Activated effector memory CD4-positive, alpha-beta T cell treated with anti-CD3 and anti-CD28 coated beads, Interleukin-2, amount 50 U/mL, for 16 hours (primary cell): ENCODE results near the gene HBD.
"Not testable (repeated sequence)": the region's sequence is repeated elsewhere in the genome, so short reads cannot be mapped to it uniquely, and the experiment has no call there.

ENCODE experiments used
- DNase-seq: peaks from one replicate; pipeline ENCODE4 v3.0.0-alpha.2; 2020

The HBD gene

DNA sequence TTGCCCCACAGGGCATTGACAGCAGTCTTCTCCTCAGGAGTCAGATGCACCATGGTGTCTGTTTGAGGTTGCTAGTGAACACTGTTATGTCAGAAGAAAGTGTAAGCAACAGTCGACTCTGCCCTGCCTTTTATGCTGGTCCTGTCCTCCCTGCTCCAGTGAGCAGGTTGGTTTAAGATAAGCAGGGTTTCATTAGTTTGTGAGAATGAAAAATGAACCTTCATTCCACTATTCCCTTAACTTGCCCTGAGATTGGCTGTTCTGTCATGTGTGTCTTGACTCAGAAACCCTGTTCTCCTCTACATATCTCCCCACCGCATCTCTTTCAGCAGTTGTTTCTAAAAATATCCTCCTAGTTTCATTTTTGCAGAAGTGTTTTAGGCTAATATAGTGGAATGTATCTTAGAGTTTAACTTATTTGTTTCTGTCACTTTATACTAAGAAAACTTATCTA is at the start of gene HBD:
Gene HBD (minus strand): TSS at position 103 of the 454 bp plus-strand sequence. CDS start 50 bp downstream, at position 53.
- DNase-seq: no peak

DNA sequence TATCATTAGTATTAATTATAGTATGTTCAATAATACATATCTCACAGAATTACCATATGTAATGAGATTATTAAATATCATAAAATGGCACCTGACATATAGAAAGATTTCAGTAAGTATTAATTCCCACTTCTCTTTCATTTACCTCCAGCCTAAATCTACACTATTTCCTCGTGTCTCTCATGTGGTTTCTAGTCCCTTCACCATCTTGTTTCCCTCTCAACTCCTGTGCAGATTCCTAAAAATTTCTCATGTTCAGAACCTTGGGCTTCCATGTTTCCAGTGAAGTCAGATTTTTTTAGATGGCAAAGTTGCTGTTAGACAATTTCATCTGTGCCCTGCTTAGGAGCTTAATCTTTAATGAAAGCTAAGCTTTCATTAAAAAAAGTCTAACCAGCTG is 49.6 kb upstream of the HBD start:
- no peak for DNase-seq

DNA sequence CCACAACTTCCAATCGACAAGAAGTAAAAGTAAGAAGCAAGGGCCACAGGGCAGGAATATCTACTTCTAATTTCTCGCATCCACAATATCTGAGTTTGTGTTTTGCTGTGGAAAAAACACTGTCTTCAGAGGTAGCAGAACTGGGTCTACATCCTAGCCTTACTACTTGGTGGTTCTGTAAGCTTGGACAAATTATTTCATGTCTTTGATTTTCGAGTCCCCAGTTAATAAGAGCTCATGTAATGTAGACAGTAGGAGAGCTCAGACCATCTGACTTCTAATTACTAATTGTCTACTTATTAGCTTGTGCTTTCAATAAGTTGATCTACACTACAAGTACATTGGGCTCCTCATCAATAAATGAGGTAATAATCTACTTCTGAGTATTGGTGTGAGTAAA is 48.8 kb upstream of the HBD start:
- no peak for DNase-seq

DNA sequence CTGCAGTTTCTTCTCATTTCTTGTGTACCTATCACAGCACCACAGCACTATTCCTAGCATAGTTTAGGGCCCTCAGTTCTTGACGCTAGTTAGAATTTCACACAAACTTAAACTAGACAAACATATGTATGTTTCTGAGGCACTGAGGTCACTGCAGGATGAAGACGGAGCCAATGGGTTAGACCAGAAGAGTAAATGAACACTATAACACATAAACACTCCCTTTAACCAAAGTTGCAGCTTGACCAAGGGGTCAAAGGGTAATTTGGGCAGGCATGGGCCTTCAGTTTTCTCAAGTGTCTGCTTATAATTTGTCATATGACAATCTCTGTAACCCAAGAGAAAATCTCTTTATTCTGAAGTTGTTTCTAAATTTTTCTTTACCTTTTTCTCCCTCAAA is 48.3 kb upstream of the HBD start:
- DNase-seq: no peak

DNA sequence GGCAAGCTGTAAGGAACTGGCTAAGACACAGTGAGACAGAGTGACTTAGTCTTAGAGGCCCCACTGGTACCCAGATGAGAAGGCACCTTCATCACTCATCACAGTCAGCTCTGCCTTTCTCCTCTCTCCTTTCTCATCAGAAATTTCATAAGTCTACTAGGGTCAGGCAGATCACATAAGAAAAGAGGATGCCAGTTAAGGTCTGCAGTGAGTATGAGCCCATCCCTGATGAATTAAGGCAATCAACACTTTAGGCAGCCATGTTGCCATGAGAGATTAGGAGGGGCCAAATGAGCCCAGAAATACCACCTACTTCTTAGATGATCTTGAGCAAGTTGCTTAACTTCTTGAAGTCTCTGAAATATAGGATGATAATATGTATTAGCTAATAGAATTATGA is 47.3 kb upstream of the HBD start:
- DNase-seq: no peak

DNA sequence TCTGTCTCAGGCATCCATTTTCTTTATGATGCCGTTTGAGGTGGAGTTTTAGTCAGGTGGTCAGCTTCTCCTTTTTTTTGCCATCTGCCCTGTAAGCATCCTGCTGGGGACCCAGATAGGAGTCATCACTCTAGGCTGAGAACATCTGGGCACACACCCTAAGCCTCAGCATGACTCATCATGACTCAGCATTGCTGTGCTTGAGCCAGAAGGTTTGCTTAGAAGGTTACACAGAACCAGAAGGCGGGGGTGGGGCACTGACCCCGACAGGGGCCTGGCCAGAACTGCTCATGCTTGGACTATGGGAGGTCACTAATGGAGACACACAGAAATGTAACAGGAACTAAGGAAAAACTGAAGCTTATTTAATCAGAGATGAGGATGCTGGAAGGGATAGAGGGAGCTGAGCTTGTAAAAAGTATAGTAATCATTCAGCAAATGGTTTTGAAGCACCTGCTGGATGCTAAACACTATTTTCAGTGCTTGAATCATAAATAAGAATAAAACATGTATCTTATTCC is 46.4 kb upstream of the HBD start:
- DNase-seq: no peak

DNA sequence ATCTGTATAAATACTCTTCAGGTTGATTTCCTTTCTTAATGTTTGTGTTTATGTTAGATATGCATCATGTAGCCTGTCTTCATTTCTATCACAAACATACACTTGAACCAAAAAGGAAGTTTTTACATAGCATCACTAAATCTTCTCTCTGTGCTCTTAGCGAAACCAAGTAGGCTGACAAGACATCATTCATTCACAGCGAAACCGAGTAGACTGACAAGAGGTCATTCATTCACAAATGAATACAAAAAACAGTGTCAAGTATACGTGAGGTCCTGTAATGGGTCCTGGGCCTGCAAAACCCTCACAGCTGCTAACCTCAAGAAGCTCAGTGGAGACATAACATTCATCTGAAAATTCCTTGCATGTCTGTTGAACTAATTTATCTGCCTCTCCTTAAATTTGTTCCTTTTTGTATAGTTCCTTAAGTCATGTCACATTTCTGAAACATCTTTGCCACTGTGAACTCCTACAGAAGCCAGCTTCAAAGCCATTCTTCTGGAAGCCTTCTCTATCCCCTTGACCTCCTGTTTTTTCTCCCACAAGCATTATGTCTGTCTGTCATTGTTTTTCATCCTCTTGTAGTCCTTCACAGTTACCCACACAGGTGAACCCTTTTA is 45.3 kb upstream of the HBD start:
- DNase-seq: no peak

DNA sequence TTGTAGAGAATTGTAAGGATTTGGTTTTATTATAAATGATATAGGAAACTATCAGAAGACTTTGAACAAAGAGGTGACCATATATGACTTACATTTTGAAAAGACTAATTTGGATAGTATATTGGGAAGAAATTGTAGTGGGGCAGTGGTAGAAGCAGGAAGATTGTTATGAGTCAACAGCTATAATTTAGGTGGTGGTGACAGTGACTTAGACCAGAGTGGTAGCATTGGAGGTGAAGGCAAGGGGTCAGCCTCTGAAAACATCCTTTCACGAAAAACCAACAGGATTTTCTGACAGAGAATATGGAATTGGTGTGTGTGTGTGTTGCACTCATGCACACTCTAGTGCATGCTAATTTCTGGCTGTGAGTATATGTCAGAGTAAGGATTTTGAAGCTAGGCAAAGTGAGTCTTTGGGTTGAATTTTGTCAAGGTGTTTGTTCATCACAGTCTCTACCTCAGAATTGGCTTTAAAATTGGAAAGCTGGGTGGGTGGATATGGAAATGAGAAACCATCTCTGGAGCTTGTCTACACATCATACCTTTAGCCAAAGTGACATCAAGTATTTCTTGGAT is 43.6 kb upstream of the HBD start:
- DNase-seq: no peak

DNA sequence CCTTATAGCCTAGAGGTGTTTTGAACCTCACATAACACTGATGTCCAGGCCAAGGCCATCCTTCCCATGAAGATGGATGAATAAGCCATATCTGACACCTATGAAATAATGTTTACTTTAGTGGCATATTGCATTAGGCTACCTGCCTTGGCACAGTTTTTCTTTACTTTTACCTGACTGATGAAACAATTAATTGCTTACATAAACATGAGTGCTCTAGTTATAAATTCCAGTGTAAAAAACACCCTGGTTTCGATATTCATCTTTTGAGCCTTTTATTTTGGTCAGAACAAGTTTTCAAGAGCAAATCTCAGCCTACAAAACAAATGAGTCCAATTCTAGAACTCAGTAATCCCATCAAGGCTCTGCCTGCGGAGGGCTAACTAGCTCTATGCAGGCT is 42.4 kb upstream of the HBD start:
- DNase-seq: no peak

DNA sequence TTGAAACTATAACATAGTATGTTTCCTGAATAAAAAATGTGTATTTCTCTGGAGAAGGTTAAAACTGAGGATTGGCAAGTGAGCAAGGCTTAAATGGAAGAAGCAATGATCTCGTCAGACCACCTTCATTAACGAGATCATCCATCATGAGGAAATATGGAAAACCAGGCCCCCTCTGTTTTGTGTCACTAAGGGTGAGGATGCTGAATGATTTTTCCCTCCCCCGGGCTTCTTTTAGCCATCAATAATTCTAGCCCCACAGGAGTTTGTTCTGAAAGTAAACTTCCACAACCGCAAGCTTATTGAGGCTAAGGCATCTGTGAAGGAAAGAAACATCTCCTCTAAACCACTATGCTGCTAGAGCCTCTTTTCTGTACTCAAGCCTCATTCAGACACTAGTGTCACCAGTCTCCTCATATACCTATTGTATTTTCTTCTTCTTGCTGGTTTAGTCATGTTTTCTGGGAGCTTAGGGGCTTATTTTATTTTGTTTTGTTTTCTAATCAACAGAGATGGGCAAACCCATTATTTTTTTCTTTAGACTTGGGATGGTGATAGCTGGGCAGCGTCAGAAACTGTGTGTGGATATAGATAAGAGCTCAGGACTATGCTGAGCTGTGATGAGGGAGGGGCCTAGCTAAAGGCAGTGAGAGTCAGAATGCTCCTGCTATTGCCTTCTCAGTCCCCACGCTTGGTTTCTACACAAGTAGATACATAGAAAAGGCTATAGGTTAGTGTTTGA is 41.3 kb upstream of the HBD start:
- no peak for DNase-seq

DNA sequence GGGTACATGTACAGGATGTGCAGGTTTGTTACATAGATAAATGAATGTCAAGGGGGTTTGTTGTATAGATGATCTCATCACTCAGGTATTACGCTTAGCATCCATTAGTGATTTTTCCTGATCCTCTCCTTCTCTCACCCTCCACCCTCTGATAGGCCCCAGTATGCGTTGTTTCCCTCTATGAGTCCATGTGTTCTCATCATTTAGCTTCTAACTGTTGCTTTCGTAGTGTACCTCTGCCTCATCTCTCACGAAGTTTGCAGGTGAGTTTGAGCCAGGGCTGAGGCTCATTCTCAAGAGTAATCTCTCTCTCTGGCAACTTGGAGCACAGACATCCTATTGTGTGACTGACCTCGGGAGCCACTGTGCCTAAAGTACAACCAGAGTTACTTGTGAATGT is 40.1 kb upstream of the HBD start:
- no peak for DNase-seq

DNA sequence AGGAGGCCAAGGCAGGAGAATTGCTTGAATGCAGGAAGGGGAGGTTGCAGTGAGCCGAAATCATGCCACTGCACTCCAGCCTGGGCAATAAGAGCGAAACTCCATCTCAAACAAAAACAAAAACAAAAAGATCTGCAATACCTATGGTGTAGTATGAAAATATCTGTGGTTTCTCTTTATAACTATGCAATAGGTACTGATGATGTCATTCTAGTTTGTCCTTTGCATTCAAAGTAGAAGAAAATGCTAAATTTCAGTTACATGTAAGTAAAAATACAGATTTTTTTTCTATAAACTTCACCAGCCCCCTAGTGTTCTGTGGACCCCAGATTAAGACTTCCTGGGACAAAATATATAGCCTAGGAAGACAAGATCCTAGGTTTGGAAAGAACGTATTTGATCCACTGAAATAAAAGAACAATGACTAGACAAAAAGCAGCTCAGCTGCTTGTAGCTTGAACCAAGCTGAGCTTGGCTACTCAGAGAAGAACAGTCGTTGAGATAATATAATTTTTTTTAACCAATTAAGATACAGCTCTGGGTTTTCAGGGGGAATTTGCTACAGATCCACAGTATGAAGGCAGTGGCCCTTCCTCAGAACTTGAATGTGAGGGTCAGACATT is 38.2 kb upstream of the HBD start:
- no peak for DNase-seq

DNA sequence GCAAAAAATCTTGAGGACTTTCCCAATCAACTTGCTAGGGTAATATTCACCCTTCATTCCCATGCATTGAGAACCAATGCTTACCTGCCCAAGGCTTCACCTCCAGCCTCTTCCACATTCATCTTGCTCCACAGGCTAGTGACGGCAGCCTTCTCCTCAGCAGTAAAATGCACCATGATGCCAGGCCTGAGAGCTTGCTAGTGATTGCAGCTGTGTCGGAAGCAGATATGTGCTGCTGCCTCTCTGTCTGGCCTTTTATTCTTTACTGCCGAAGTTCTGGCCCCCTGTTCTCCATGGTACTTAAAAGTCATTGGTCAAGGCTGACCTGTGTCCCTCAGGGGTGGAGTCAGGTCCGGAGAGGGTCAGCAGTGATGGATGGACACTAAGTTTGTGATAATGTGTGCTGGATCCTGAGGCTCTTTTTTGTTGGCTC is 35.4 kb upstream of the HBD start, which contains the start of gene HBE1:
Gene HBE1 (minus strand): TSS at position 231 of the 433 bp plus-strand sequence. CDS start 55 bp downstream, at position 176.
- no peak for DNase-seq

DNA sequence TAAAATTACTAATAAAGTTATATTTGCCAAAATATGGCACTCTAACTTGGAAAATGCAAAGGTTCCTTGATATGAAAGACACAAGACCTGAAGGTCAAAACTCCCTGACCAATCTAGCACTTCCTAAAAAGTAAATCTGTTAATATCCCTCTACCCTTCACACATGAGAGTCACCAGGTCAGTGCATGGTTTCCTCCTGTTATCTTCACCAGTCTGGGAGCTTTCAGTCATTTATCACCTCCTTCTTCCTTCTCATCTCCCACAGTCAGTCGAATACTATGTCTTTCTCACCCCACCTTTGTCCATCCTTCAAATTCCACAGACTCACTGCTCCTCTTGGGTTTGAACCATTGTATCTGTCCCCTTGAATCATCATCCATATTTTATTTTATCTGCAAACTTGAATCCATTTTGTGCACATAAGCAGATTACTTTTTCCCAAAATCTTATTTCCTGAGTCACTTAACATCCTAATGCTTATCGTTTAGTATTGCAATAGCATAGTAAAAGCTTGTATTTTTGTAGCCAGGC is 32.8 kb upstream of the HBD start:
- DNase-seq: no peak

DNA sequence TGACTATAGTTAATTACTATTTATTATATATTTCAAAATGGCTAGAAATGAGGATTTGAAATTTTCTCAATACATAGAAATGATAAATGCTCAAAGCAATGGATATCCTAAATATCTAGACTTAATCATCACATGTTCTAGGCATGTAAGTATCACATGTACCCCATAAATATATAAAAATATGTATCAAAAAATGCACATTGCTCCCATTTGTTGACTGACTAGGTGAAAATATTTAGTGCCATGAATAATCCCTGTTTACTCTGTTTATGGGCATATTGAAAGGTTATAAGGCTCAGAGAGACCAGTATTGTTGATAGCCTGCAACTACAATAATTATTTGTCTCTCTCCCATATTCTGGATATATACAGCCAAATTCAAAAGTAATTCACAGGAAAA is 32.3 kb upstream of the HBD start:
- no peak for DNase-seq

DNA sequence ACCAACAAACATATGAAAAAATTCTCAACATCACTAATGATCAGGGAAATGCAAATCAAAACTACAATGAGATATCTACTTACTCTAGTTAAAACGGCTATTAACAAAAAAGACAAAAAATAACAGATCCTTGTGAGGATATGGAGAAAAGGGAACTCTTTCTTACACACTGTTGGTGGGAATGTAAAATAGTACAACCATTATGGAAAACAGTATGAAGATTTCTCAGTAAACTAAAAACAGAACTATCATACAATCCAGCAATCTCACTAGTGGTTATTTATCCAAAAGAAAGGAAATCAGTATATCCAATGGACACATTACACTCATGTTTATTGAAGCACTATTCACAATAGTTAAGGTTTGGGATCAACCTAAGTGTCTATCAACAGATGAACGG is 31.5 kb upstream of the HBD start:
- DNase-seq: no peak

DNA sequence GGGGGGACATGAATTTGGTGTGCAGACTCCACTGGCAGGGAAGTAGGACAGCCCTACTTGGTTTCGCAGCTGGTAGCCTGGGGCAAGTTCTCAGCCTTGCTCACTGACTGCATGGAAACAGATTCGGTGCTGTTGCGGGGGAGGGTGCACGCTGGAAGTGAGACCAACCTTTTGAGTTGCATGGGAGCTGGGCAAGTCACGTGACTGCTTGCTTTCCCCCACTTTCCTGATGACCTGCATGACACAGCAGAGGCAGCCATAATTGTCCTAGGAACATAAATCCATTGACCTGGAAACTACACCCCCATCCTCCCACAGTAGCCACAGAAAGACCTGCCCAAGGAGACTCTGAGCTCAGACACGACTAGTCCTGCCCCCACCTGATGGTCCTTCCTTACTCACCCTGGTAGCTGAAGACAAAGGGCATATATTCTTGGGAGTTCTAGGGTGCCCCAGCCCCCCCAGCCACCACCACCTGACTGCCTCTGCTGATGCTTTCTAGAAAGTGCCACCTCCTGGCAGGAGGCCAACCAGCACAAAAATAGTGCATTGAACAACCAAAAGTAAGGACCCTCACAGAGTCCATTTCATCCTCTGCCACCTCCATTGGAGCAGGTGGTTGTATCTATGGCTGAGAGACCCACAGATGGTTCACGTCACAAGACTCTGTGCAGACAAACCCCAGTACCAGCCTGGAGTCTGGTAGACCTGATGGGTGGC is 24.4 kb upstream of the HBD start:
- DNase-seq: no peak

DNA sequence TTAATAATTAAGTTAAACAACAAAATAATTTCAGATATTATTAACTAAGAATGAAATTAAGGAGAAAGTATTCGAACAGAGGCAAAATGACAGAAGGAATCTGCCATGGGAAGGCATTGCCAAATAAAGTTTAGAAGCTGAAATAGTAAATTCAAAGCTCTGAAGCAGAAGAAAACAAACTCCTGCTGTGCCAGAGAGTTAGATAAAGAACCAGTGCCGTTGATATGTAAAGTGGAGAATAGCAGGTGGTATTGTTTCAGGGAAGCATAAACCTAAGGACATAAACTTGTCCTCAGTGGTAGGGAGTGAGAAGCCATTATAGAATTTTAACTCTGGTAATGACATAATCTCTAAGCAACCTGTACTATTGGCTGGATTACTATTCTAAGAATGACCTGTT is 23.0 kb upstream of the HBD start:
- DNase-seq: no peak

DNA sequence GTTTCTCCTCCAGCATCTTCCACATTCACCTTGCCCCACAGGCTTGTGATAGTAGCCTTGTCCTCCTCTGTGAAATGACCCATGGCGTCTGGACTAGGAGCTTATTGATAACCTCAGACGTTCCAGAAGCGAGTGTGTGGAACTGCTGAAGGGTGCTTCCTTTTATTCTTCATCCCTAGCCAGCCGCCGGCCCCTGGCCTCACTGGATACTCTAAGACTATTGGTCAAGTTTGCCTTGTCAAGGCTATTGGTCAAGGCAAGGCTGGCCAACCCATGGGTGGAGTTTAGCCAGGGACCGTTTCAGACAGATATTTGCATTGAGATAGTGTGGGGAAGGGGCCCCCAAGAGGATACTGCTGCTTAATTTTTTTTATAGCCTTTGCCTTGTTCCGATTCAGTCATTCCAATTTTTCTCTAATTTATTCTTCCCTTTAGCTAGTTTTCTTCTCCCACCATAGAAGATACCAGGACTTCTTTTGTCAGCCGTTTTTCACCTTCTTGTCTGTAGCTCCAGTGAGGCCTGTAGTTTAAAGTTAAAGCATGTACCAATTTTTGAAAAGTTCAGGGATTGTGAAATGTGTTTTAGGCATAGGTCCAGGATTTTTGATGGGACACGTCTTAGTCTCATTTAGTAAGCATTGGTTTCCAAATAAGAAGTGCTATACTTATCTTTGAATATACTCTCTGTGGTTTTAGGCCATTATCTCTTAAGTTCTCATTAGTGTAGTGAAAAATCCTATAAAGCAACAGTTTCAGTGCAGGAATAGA is 20.5 kb upstream of the HBD start, which contains the start of gene HBG2:
Gene HBG2 (minus strand): TSS at position 136 of the 768 bp plus-strand sequence. CDS start 53 bp downstream, at position 83.
- not testable (repeated sequence) for DNase-seq

DNA sequence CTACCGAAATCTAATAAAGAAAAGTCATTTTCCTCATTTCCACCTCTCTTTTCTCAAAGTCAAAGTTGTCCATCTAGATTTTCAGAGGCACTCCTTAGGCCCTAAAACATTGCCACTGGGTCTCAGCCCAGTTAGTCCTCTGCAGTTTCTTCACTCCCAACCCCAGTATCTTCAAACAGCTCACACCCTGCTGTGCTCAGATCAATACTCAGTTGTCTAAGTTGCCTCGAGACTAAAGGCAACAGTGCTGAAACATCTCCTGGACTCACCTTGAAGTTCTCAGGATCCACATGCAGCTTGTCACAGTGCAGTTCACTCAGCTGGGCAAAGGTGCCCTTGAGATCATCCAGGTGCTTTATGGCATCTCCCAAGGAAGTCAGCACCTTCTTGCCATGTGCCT is 19.7 kb upstream of the HBD start:
- not testable (repeated sequence) for DNase-seq

DNA sequence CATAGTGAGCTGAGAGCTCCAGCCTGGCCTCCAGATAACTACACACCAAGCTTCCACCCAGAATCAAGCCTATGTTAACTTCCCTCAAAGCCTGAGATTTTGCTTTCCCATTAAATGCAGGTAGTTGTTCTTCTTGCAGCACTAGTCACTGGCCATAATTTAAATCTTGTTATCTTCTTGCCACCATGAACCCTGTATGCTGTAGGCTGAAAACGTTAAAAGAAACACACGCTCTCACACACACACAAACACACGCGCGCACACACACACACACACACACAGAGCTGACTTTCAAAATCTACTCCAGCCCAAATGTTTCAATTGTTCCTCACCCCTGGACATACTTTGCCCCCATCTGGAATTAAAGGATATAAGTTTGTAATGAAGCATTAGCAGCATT is 19.2 kb upstream of the HBD start:
- not testable (repeated sequence) for DNase-seq

DNA sequence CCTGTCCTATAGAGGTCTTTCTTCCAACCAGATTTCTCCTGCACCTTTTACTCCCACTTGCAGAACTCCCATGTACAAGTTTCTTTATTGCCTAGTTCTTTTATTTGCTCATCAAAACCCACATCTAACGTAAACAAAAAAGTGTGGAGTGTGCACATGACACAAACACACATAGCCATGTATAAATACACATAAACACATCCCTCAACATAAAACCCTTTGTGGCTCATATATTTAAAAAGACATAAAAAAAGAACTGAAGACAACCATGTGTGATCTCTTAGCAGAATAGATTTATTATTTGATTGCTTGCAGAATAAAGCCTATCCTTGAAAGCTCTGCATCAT is 18.6 kb upstream of the HBD start:
- no peak for DNase-seq
